Activated B cell treated with CpG ODN at 0.5 μM for 24 hours (primary cell): ENCODE measurements around the gene GSE1. TPM values are rescaled to one million over a fixed set of nuclear protein-coding genes. Genes with fewer than 3 reads are reported as not detected.

ENCODE experiments used
- ATAC-seq: fragments of 200-7000 bp; cut with Tn5 transposase; one replicate; pipeline ENCODE4 v1.10.0; 2021; ENCODE audit warnings: low read depth, mild to moderate bottlenecking, moderate library complexity
- CTCF ChIA-PET: fragments of 350-600 bp; sonication (Branson Sonifier 250); formaldehyde crosslinking; loops from one replicate; lab custom pipeline; 2021; ENCODE audit warnings: antibody characterized with exemption; lab: Charles Lee
- POLR2A ChIA-PET: fragments of 350-600 bp; sonication (Branson Sonifier 250); formaldehyde crosslinking; loops from one replicate; lab custom pipeline; 2021; ENCODE audit warnings: antibody characterized with exemption; lab: Charles Lee
- DNase-seq: peaks from one replicate; pipeline ENCODE4 v3.0.0; 2022
- H3K27ac Mint-ChIP-seq: one replicate; pipeline ENCODE4 v1.8.0; 2020; ENCODE audit warnings: mixed read lengths
- H3K27me3 Mint-ChIP-seq: one replicate; pipeline ENCODE4 v1.8.0; 2021; ENCODE audit warnings: mixed read lengths
- H3K36me3 Mint-ChIP-seq: one replicate; pipeline ENCODE4 v1.8.0; 2021; ENCODE audit warnings: low read depth, mixed read lengths
- H3K4me1 Mint-ChIP-seq: one replicate; pipeline ENCODE4 v1.8.0; 2021; ENCODE audit warnings: mixed read lengths
- H3K4me3 Mint-ChIP-seq: one replicate; pipeline ENCODE4 v1.8.0; 2020; ENCODE audit warnings: mild to moderate bottlenecking, mixed read lengths
- H3K9me3 Mint-ChIP-seq: one replicate; pipeline ENCODE4 v1.8.0; 2020; ENCODE audit warnings: mixed read lengths
- intact Hi-C: fragments of 100-400 bp; cut with micrococcal nuclease; formaldehyde crosslinking; loops from one replicate; pipeline ENCODE4 v1.15.1; 2024
- total RNA-seq: library from RNA; stranded (reverse); gene quantifications from 2 replicates; pipeline ENCODE4 v1.2.3, GENCODE V29; 2022
- TF ChIP-seq, protein P1 (sequence below): fragments of 200-600 bp; IDR thresholded peaks from one replicate; pipeline ENCODE4 v1.8.0; 2022; ENCODE audit warnings: antibody characterized with exemption, mild to moderate bottlenecking

GSE1 gene
- total RNA-seq, 1 donor from 2014 or later: 48.3 TPM

DNA sequence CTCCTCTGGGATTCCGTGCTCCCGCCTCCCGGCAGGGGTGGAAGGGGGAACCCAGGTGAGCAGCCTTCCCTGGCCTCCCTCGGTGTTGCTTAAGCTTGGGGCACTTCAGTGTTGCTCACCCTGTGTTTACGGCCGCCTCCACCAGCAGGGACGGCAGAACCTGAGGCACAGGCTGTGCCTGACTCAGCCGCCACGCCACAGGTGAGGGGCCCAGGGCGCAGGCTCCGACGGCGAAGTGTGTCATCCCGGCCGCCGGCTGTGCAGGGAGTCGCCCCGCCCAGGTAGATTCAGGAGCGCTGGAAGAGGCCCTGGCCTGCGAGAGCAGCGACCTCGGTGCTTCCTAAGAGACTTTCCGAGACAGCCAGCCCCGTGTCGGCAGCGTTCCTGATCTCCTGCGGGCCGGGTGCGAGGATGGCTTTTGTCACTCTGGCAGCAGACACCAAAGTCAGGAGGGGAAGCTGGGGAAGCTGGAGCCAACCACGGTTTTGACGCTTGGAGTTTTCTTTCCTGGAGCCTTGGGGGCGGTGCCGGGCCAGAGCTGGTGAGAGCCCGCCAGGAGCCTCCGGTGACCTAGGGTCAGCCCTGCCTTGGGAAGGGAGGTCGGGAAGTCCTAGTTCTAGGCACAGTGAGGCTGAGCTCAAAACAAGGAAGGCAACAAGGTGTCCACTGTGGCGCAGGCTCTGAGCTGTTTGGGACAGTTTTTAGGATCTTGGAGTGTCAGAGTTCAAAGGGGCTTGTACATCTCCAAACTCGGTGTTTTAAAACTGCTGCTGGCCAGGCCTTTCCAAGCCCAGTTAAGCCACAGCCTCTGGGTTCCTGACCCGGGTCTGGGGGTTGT is 2.1 kb downstream of the GSE1 start:
- CTCF ChIA-PET: interaction anchor here (0.8 to 4.2 kb wide), 25 partner anchors 8 to 318 kb away, joined by 3 to 51 read pairs (median 4); no protein-coding TSS in a partner anchor
- peaks cover 55% of the 10 kb centered on the region for H3K4me1 Mint-ChIP-seq
- H3K36me3 Mint-ChIP-seq: no peaks in the 10 kb centered on the region
- no peaks in the 10 kb centered on the region for H3K27me3 Mint-ChIP-seq
- no peak overlapping the region for H3K27ac Mint-ChIP-seq
- DNase-seq (peak; percentile 28), ATAC-seq (no peak)
- intact Hi-C loops: loop anchor here (10.0 kb wide), 1 partner anchor 1770 kb away; the partner anchor contains the start of gene FBXO31
- H3K9me3 Mint-ChIP-seq: no peaks in the 10 kb centered on the region
- H3K4me3 Mint-ChIP-seq: peak overlapping the region; percentile 67
- TF ChIP-seq, protein P1, sequence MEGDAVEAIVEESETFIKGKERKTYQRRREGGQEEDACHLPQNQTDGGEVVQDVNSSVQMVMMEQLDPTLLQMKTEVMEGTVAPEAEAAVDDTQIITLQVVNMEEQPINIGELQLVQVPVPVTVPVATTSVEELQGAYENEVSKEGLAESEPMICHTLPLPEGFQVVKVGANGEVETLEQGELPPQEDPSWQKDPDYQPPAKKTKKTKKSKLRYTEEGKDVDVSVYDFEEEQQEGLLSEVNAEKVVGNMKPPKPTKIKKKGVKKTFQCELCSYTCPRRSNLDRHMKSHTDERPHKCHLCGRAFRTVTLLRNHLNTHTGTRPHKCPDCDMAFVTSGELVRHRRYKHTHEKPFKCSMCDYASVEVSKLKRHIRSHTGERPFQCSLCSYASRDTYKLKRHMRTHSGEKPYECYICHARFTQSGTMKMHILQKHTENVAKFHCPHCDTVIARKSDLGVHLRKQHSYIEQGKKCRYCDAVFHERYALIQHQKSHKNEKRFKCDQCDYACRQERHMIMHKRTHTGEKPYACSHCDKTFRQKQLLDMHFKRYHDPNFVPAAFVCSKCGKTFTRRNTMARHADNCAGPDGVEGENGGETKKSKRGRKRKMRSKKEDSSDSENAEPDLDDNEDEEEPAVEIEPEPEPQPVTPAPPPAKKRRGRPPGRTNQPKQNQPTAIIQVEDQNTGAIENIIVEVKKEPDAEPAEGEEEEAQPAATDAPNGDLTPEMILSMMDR: no peak
- POLR2A ChIA-PET: interaction anchor here (0.6 to 7.5 kb wide), 11 partner anchors 8 to 287 kb away, joined by 3 to 88 read pairs (median 4); no protein-coding TSS in a partner anchor

DNA sequence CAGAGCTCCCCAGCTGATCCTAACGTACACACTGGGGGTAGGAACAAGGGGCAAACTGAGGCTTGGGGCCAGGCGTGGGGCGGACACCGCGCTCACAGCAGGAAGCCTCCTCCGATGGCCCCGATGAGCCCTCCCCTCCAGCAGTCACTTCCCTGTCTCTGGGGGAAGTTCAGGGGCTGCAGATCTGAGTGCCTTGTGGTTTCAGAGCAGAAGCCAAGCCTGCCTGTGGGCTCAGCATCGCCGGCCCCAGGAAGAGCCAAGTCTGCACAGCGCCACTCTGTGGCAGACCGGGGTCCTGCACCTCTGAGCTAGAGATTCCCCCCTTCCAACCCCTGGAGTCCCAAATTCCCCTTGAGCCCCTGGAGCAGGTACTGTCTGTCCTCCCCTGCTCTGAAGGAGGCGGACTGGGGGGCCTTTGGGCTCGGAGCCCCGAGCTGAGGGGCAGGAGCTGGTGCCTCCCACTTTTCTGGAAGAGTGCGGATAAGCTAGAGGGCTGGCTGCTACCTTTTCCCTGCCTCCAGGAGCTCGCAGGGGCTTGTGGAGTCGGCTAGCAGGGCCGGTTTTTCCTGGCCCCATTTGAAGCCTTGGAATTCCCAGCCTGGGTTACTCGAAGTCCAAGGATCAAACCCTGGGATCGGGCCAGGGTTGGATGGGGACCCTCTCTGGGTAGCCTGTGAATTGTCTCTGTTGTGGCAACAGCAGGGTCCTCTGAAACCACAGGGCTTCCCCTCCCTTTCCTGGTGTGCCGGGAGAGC is 2.9 kb downstream of the GSE1 start:
- ATAC-seq: peak; percentile 60
- DNase-seq: peak; percentile 75
- peak overlapping the region; percentile 72 for H3K27ac Mint-ChIP-seq
- TF ChIP-seq, protein P1: no peak
- H3K4me3 Mint-ChIP-seq: peak overlapping the region; percentile 76
- H3K9me3 Mint-ChIP-seq: no peaks in the 10 kb centered on the region
- ChIA-PET CTCF (interaction anchor here (0.7 to 4.2 kb wide), 34 partner anchors 9 to 319 kb away, joined by 3 to 51 read pairs (median 3); no protein-coding TSS in a partner anchor), POLR2A (interaction anchor here (0.5 to 7.5 kb wide), 14 partner anchors 9 to 996 kb away, joined by 3 to 88 read pairs (median 3); no protein-coding TSS in a partner anchor)
- peaks cover 47% of the 10 kb centered on the region for H3K4me1 Mint-ChIP-seq
- H3K36me3 Mint-ChIP-seq: no peaks in the 10 kb centered on the region
- intact Hi-C loops: loop anchor here (1.0 to 10.0 kb wide), 4 partner anchors 143 to 1769 kb away; partner anchors contain the start of gene FBXO31
- H3K27me3 Mint-ChIP-seq: no peaks in the 10 kb centered on the region

DNA sequence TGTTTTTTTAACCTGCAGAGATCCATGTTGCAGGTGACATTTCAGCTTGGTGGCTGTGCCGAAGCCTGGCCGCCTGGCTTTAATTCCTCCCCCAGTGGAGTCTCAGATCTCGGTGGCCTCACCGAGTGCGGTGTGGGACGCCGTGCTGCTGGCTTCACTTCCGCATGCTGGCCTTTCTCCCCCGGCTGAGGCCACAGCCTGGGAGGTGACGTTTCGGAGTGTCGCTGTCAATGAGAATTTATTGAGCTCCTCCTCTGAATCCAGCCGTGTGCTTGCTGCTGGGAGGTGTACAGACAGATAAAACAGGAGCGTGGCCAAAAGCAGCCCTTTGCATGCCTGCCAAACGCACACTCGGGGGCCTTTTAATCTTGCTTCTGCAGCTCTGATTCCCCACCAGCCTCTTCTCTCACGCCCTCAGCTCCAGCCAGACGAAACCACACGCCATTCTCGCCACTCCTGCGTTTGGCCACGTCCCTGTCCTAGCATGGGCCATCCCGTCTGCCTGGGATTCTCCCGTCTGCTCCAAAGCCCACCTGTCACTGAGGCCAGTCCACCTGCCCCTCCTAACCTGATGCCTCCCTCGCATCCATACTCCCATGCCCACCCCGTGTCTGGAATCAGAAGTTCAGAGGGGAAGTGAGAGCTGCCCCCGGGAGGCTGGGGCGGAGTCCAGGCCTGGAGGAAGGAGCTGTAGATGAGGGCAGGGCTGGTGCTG is 3.6 kb downstream of the GSE1 start:
- peak overlapping the region; percentile 72 for H3K27ac Mint-ChIP-seq
- POLR2A ChIA-PET: interaction anchor here (0.5 to 7.5 kb wide), 12 partner anchors 60 to 997 kb away, joined by 3 to 88 read pairs (median 3); no protein-coding TSS in a partner anchor
- TF ChIP-seq, protein P1: no peak
- peak; percentile 15 for ATAC-seq
- H3K9me3 Mint-ChIP-seq: no peaks in the 10 kb centered on the region
- peak; percentile 38 for DNase-seq
- intact Hi-C loops: loop anchor here (1.0 to 10.0 kb wide), 4 partner anchors 143 to 1768 kb away; partner anchors contain the start of gene FBXO31
- H3K4me3 Mint-ChIP-seq: peak overlapping the region; percentile 76
- CTCF ChIA-PET: interaction anchor here (0.7 to 4.2 kb wide), 33 partner anchors 10 to 319 kb away, joined by 3 to 51 read pairs (median 3); no protein-coding TSS in a partner anchor
- H3K36me3 Mint-ChIP-seq: no peaks in the 10 kb centered on the region
- H3K27me3 Mint-ChIP-seq: no peaks in the 10 kb centered on the region
- peaks cover 49% of the 10 kb centered on the region for H3K4me1 Mint-ChIP-seq

DNA sequence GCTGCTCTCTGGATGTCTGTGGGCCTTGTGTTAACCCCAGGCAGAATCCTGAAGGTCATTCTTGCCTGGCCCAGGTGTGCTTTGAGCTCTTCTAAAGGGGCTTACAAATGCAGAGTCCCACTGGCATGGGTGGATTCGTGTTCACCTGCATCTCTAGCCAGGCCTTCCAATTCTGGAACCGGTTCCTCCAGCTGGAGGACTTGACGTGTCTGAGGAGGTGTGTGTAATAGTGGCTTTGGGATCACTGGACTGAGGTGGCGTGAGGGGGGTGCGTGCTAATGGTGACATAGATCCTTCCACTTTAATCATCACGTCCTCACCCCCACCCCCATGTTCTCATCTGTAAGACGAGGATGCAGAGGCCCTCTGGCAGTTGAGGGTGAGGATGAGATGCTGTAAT is 4.8 kb downstream of the GSE1 start:
- Mint-ChIP-seq H3K4me3 (no peak overlapping the region), H3K9me3 (no peaks in the 10 kb centered on the region), H3K27ac (no peak overlapping the region), H3K27me3 (no peaks in the 10 kb centered on the region), H3K36me3 (peaks cover 3% of the 10 kb centered on the region), H3K4me1 (peaks cover 55% of the 10 kb centered on the region)
- POLR2A ChIA-PET: interaction anchor here (0.5 kb wide), 1 partner anchor 1886 kb away, joined by 5 read pairs; no protein-coding TSS in a partner anchor
- intact Hi-C loops: loop anchor here (10.0 kb wide), 1 partner anchor 1767 kb away; the partner anchor contains the start of gene FBXO31
- no peak for ATAC-seq
- TF ChIP-seq, protein P1: no peak
- CTCF ChIA-PET: interaction anchor here (0.9 to 4.2 kb wide), 4 partner anchors 127 to 202 kb away, joined by 3 to 51 read pairs (median 10); no protein-coding TSS in a partner anchor
- DNase-seq: no peak
